Activated CD4-positive, alpha-beta T cell treated with anti-CD3 and anti-CD28 coated beads for 36 hours (primary cell): ENCODE measurements around the gene H6PD. TPM values are rescaled to one million over a fixed set of nuclear protein-coding genes. Genes with fewer than 3 reads are reported as not detected.

ENCODE experiments used
- ATAC-seq: fragments of 200-7000 bp; cut with Tn5 transposase; one replicate; pipeline ENCODE4 v1.10.0; 2021; ENCODE audit warnings: mild to moderate bottlenecking, moderate library complexity
- CTCF ChIA-PET: fragments of 350-600 bp; sonication (Branson Sonifier 250); formaldehyde crosslinking; loops from one replicate; lab custom pipeline; 2021; ENCODE audit warnings: antibody characterized with exemption; lab: Charles Lee
- POLR2A ChIA-PET: fragments of 350-600 bp; sonication (Branson Sonifier 250); formaldehyde crosslinking; loops from one replicate; lab custom pipeline; 2021; ENCODE audit warnings: antibody characterized with exemption, inconsistent platforms; lab: Charles Lee
- DNase-seq: peaks from one replicate; pipeline ENCODE4 v3.0.0-alpha.2; 2020
- H3K27ac Mint-ChIP-seq: one replicate; pipeline ENCODE4 v1.8.0; 2021; ENCODE audit warnings: mixed read lengths
- H3K27me3 Mint-ChIP-seq: one replicate; pipeline ENCODE4 v1.8.0; 2021; ENCODE audit warnings: mixed read lengths
- H3K36me3 Mint-ChIP-seq: one replicate; pipeline ENCODE4 v1.8.0; 2021; ENCODE audit warnings: low read depth, mixed read lengths
- H3K4me1 Mint-ChIP-seq: one replicate; pipeline ENCODE4 v1.8.0; 2021; ENCODE audit warnings: mixed read lengths
- H3K4me3 Mint-ChIP-seq: one replicate; pipeline ENCODE4 v1.8.0; 2021; ENCODE audit warnings: mild to moderate bottlenecking, moderate library complexity, mixed read lengths
- H3K9me3 Mint-ChIP-seq: one replicate; pipeline ENCODE4 v1.8.0; 2021; ENCODE audit warnings: low read depth, mixed read lengths
- intact Hi-C, 2 experiments: fragments of 100-400 bp; cut with DNase I in 1 of 2; cut with micrococcal nuclease in 1 of 2; formaldehyde crosslinking; loops; one replicate each; pipeline versions ENCODE4 v1.14.2 to v1.15.1; 2022 to 2024; cut with DNase I, micrococcal nuclease
- total RNA-seq, 2 experiments: library from RNA; stranded (reverse); gene quantifications; one replicate each; pipeline ENCODE4 v1.2.3, GENCODE V29; 2021

Gene H6PD
- total RNA-seq, 2 experiments from 2014 or later, result 8.8 to 9.6 TPM

- DNase-seq (no peak), ATAC-seq (no peak)
- CTCF ChIA-PET, result interaction anchor here (0.6 to 1.5 kb wide), 2 partner anchors 12 to 229 kb away, joined by 3 read pairs; no protein-coding TSS in a partner anchor
- H3K4me1 Mint-ChIP-seq, result peaks cover 24% of the 10 kb centered on the region
- H3K4me3 Mint-ChIP-seq, result no peak overlapping the region
- H3K27me3 Mint-ChIP-seq, result no peaks in the 10 kb centered on the region
- no peak overlapping the region for H3K27ac Mint-ChIP-seq
- POLR2A ChIA-PET, result no interaction called here
- intact Hi-C loops, result no loop called here
- H3K9me3 Mint-ChIP-seq, result peaks cover 23% of the 10 kb centered on the region
- peaks cover 27% of the 10 kb centered on the region for H3K36me3 Mint-ChIP-seq
These were observed 27.8 kb downstream of the H6PD start for GRCh38 chr1:9262096-9262986.

- DNase-seq (no peak), ATAC-seq (no peak)
- peaks cover 17% of the 10 kb centered on the region for H3K4me1 Mint-ChIP-seq
- ChIA-PET POLR2A (no interaction called here), CTCF (no interaction called here)
- no peak overlapping the region for H3K4me3 Mint-ChIP-seq
- intact Hi-C loops, result no loop called here
- no peaks in the 10 kb centered on the region for H3K27me3 Mint-ChIP-seq
- H3K36me3 Mint-ChIP-seq, result peaks cover 19% of the 10 kb centered on the region
- H3K27ac Mint-ChIP-seq, result no peak overlapping the region
- peaks cover 19% of the 10 kb centered on the region for H3K9me3 Mint-ChIP-seq
These were observed 28.8 kb downstream of the H6PD start for GRCh38 chr1:9263276-9263855.

DNA sequence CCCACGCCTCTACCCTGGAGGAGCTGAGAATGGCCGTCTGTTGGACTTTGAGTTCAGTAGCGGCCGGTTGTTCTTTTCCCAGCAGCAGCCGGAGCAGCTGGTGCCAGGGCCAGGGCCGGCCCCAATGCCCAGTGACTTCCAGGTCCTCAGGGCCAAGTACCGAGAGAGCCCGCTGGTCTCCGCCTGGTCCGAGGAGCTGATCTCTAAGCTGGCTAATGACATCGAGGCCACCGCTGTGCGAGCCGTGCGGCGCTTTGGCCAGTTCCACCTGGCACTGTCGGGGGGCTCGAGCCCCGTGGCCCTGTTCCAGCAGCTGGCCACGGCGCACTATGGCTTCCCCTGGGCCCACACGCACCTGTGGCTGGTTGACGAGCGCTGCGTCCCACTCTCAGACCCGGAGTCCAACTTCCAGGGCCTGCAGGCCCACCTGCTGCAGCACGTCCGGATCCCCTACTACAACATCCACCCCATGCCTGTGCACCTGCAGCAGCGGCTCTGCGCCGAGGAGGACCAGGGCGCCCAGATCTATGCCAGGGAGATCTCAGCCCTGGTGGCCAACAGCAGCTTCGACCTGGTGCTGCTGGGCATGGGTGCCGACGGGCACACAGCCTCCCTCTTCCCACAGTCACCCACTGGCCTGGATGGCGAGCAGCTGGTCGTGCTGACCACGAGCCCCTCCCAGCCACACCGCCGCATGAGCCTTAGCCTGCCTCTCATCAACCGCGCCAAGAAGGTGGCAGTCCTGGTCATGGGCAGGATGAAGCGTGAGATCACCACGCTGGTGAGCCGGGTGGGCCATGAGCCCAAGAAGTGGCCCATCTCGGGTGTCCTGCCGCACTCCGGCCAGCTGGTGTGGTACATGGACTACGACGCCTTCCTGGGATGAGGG is 29.7 kb downstream of the H6PD start:
- Mint-ChIP-seq H3K4me3 (no peak overlapping the region), H3K27ac (no peak overlapping the region), H3K36me3 (peaks cover 14% of the 10 kb centered on the region), H3K4me1 (peaks cover 14% of the 10 kb centered on the region), H3K9me3 (peaks cover 13% of the 10 kb centered on the region), H3K27me3 (no peaks in the 10 kb centered on the region)
- ChIA-PET POLR2A (no interaction called here), CTCF (interaction anchor here (0.6 to 0.7 kb wide), 2 partner anchors 92 to 227 kb away, joined by 3 read pairs; no protein-coding TSS in a partner anchor)
- DNase-seq (no peak), ATAC-seq (no peak)
- intact Hi-C loops, result no loop called here

GRCh38 chr1:9265037-9265436 is 30.5 kb downstream of the H6PD start:
- ATAC-seq (no peak), DNase-seq (no peak)
- H3K36me3 Mint-ChIP-seq, result peaks cover 8% of the 10 kb centered on the region
- CTCF ChIA-PET, result interaction anchor here (0.6 to 1.4 kb wide), 5 partner anchors 17 to 239 kb away, joined by 3 to 5 read pairs (median 4); no protein-coding TSS in a partner anchor
- peaks cover 6% of the 10 kb centered on the region for H3K4me1 Mint-ChIP-seq
- intact Hi-C loops, result no loop called here
- no peak overlapping the region for H3K27ac Mint-ChIP-seq
- H3K27me3 Mint-ChIP-seq, result no peaks in the 10 kb centered on the region
- H3K9me3 Mint-ChIP-seq, result peaks cover 5% of the 10 kb centered on the region
- POLR2A ChIA-PET, result no interaction called here
- H3K4me3 Mint-ChIP-seq, result no peak overlapping the region

DNA sequence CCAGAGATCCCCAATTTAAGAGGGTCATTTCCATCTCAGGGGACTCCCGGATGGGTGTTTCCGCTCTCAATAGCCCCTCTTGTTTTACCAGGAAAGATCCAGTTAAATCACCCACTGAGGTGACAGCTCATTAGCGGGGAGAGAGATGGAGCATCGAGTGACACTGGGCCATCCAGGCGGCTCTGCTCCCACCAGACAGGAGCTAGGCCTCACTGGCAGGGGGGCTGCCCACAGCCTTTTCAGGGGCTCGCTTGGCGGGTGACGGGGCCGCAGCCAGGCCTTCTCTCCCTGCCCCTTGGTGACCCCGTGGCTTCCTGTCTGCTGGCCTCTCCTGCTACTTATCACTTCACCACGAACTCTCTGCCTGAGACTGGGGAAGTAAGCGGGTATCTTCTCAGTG is 31.4 kb downstream of the H6PD start:
- POLR2A ChIA-PET, result no interaction called here
- no peak for DNase-seq
- Mint-ChIP-seq H3K27ac (no peak overlapping the region), H3K9me3 (no peaks in the 10 kb centered on the region), H3K27me3 (no peaks in the 10 kb centered on the region), H3K4me3 (no peak overlapping the region), H3K36me3 (peaks cover 3% of the 10 kb centered on the region), H3K4me1 (peaks cover 2% of the 10 kb centered on the region)
- ATAC-seq, result no peak
- CTCF ChIA-PET, result interaction anchor here (0.6 to 2.2 kb wide), 7 partner anchors 15 to 828 kb away, joined by 3 to 13 read pairs (median 4); no protein-coding TSS in a partner anchor
- intact Hi-C loops, result loop anchor here in 1 of 2 experiments (2.0 kb wide), 1 partner anchor 23 kb away; no protein-coding TSS in a partner anchor

- Mint-ChIP-seq H3K4me3 (no peak overlapping the region), H3K9me3 (no peaks in the 10 kb centered on the region), H3K27ac (no peak overlapping the region), H3K36me3 (peaks cover 1% of the 10 kb centered on the region), H3K4me1 (peaks cover 2% of the 10 kb centered on the region), H3K27me3 (no peaks in the 10 kb centered on the region)
- ATAC-seq (peak; percentile 34), DNase-seq (no peak)
- ChIA-PET CTCF (interaction anchor here (0.6 to 3.0 kb wide), 27 partner anchors 8 to 322 kb away, joined by 3 to 29 read pairs (median 4); no protein-coding TSS in a partner anchor), POLR2A (no interaction called here)
- intact Hi-C loops, result loop anchor here (1.0 to 2.0 kb wide), 4 partner anchors 21 to 224 kb away; no protein-coding TSS in a partner anchor
These were observed 32.7 kb downstream of the H6PD start for GRCh38 chr1:9267352-9267686.

GRCh38 chr1:9267827-9268581 is 33.4 kb downstream of the H6PD start:
- CTCF ChIA-PET, result interaction anchor here (0.7 to 3.0 kb wide), 16 partner anchors 8 to 322 kb away, joined by 3 to 29 read pairs (median 4); no protein-coding TSS in a partner anchor
- Mint-ChIP-seq H3K27ac (no peak overlapping the region), H3K4me1 (peaks cover 2% of the 10 kb centered on the region), H3K36me3 (peaks cover 1% of the 10 kb centered on the region), H3K9me3 (no peaks in the 10 kb centered on the region), H3K27me3 (no peaks in the 10 kb centered on the region), H3K4me3 (no peak overlapping the region)
- POLR2A ChIA-PET, result no interaction called here
- ATAC-seq, result no peak
- intact Hi-C loops, result loop anchor here (1.0 to 2.0 kb wide), 4 partner anchors 21 to 223 kb away; no protein-coding TSS in a partner anchor
- no peak for DNase-seq

GRCh38 chr1:9269078-9269501 is 34.5 kb downstream of the H6PD start:
- ChIA-PET POLR2A (no interaction called here), CTCF (interaction anchor here (0.6 to 3.0 kb wide), 6 partner anchors 11 to 227 kb away, joined by 3 to 27 read pairs (median 3); no protein-coding TSS in a partner anchor)
- DNase-seq (no peak), ATAC-seq (no peak)
- intact Hi-C loops, result no loop called here
- peaks cover 2% of the 10 kb centered on the region for H3K4me1 Mint-ChIP-seq
- H3K9me3 Mint-ChIP-seq, result no peaks in the 10 kb centered on the region
- H3K4me3 Mint-ChIP-seq, result no peak overlapping the region
- peaks cover 1% of the 10 kb centered on the region for H3K36me3 Mint-ChIP-seq
- H3K27ac Mint-ChIP-seq, result no peak overlapping the region
- no peaks in the 10 kb centered on the region for H3K27me3 Mint-ChIP-seq

DNA sequence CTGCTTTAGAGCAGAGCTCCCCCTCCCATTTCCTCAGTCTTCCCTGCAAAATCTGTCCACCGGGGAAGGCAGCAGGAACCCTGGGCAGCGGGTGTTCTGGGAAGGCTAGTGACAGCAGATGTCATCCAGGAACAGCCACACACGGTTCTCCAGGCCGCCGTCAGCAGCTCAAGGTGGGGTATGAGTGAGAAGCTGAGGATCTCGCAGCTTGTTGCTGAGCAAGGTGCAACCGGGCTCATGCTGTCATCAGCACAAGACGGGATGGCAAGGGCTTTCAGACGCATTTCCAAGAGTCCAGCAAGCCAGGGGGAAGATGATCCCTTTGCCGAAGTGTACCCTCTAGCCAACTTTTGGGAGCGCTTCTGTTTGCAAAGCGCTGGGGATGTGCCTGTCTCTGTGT is 35.1 kb downstream of the H6PD start:
- POLR2A ChIA-PET, result no interaction called here
- no peak for ATAC-seq

GRCh38 chr1:9270290-9270883 is 35.8 kb downstream of the H6PD start:
- H3K36me3 Mint-ChIP-seq, result peaks cover 1% of the 10 kb centered on the region
- H3K4me1 Mint-ChIP-seq, result peaks cover 7% of the 10 kb centered on the region
- no peak overlapping the region for H3K27ac Mint-ChIP-seq
- DNase-seq (no peak), ATAC-seq (no peak)
- ChIA-PET POLR2A (no interaction called here), CTCF (interaction anchor here (0.5 to 1.3 kb wide), 4 partner anchors 19 to 666 kb away, joined by 3 to 9 read pairs (median 4); no protein-coding TSS in a partner anchor)
- no peak overlapping the region for H3K4me3 Mint-ChIP-seq
- no peaks in the 10 kb centered on the region for H3K9me3 Mint-ChIP-seq
- intact Hi-C loops, result no loop called here
- no peaks in the 10 kb centered on the region for H3K27me3 Mint-ChIP-seq

More for the DNA sequence above, 35.1 kb downstream of the H6PD start:
- no peaks in the 10 kb centered on the region for H3K27me3 Mint-ChIP-seq
- no peak overlapping the region for H3K4me3 Mint-ChIP-seq
- CTCF ChIA-PET, result interaction anchor here (0.5 to 1.3 kb wide), 6 partner anchors 10 to 665 kb away, joined by 3 to 9 read pairs (median 3); no protein-coding TSS in a partner anchor
- intact Hi-C loops, result no loop called here
- peaks cover 1% of the 10 kb centered on the region for H3K36me3 Mint-ChIP-seq
- DNase-seq, result no peak
- no peaks in the 10 kb centered on the region for H3K9me3 Mint-ChIP-seq
- H3K4me1 Mint-ChIP-seq, result peaks cover 2% of the 10 kb centered on the region
- no peak overlapping the region for H3K27ac Mint-ChIP-seq
